ENCODE results near the gene CNP.

Gene CNP

DNA sequence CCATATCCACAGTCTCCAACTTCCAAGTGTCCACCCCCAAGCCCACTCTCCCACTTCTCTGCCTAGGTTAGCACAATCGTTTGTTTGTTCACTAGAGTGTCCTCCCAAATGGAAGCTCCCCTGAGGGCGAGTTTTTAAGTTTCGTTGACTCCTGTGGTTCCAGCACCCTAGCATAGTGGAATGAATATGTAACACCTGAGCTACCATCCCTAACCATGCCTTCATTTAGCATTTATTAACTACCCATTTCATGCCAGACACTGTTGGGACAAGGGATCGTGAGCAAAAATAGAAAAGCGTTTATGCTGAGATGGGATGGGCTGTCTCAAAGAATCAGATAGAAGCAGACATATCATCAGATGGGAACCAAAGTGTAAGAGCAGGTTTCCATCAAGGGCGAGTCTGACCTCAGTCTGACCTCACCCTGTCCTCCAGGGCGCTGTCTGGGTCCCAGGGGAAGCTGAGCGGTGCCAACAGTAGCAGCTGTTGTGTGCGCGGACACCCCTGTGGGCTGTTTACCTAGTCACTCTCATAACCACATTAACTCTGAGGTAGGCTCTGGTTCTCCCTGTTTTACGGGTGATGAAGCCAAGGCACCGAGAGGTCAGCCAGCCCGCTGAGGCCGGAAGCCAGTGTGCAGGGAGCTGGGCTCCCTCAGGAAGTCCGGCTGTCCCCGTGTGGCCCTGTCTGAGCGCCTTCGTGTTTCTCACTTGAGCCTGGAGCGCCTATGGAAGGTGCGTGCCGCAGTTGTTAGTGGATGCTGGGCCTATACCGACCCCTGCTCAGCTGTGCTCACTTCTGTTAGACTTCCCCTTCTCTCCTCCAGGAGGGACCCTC lies 6.2 kb downstream of the CNP start:
- no peak for DNase-seq (ENCODE audit: low spot score)

GRCh38 chr17:41973408-41973811 lies 6.8 kb downstream of the CNP start:
- DNase-seq (ENCODE audit: low spot score): no peak

DNA sequence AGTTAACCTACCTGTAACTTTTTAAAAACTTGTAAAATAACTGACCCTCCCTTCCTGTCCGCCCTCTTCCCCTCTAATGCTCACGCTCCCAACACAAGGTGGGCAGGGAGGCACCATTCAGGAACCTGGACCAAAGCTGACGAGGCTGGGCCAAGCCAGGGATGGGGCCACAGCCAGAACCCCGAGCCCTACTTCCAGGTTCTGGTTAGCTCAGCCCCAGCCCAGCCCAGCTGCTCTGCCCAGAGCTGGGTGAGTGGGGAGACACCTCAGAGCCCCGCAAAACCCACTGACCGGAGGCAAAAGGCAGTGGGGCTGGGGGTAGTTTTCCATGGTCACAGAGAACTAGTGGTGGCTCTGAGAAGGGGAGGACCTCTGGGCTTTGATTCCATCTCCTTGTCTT lies 7.4 kb downstream of the CNP start:
- no peak for DNase-seq (ENCODE audit: low spot score)

DNA sequence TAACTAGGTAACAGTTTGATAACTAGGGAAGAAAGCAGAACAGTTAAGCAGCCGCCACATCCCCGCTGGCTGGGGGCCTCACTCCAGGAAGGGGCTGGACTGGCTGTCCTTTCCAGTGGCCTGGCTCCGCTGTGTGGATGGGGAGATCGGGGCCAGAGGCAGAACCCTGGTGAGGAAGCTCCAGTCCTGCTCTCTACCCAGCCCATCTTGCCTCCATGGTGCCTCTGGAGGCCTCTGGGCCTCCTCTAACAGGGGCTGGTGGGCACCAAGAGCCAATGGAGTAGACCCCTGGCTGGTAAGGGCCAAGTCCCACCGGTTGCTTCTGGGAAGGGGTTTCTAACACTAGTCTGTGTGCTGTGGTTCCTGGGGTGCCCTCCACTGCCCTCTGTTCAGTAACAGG lies 8.1 kb downstream of the CNP start:
- no peak for DNase-seq (ENCODE audit: low spot score)

DNA sequence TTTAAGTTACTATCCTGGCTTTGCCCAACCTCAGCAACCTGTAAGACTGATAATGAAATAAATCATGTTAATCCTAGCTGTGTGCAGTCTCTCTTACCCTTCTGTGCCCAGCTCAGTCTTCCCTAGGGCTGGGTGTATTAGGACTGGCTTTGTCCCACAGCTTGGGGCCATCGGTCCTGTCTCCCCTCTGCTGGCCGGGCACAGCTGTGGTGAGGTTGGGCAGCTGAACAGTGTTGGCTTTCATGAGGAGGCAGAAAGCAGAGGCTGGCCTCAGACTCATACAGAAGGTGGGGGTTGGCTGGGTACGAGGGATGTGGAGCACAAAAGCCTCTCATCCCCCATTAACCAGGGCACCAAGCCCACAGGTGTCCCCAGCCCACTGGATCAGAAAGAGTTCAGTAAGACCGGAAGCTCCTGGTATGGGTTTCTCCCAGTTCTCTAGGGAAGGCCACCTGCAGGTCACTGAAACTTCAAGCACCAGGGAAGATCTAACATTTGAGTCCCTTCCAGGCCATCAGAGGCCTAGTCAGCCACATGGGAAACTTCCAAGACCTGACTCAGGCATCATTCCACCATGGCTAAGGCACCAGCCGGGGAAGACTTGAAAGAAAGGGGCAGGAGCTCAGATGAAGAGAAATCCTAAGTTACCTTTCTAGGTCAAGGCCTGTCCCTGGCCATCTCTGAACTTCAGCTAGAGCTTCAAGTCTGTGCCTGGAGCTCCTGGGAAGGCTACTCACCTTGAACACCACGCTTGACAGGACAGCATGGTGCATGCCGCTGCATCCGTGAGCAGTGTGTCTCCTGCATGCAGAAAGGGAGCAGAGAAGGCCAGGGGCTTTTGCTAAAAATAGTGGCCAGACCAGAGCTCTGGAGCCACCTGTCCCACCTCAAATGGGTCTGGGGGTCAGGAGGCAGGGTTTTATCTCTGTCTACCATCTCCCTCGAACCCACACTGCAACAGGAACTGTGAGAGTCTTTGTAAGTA lies 8.8 kb downstream of the CNP start:
- DNase-seq (ENCODE audit: low spot score): no peak

- DNase-seq (ENCODE audit: low spot score): no peak
Observed at GRCh38 chr17:41976142-41976768, 9.7 kb downstream of the CNP start.

- DNase-seq (ENCODE audit: low spot score): no peak
Observed at GRCh38 chr17:41977991-41978390, 11.4 kb downstream of the CNP start.

DNA sequence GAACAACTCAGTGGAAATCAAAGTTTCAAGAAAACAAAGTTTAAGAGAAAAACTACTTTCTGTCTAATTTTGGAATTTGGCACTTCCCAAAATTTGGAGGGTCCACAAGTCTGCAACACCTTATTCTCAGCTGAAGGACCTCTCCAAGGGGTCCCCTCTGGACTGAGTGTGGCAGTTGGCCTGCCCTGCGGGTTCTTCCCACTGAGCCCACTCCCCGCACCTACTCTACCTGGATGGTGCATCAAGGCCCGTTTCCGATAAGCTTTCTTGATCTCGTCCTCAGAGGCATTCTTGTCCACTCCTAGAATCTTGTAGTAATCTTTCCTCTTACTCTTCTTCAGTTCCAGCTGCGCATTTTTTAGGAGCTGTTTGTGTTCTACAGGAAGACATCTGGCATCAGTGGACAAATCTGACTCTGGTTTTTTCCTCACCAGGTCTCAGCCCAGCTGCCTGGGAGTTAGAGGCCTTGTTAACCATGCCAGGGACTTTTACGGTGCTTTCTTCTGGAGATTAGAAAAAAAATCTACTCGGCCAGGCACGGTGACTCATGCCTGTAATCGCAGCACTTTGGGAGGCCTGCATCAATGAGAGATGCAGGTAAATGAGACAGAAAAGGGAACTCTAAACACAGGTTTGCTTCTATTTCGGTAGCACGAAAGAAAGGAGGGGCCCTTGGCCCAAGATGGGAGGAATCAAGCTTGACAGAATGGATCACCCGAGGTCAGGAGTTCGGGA lies 15.6 kb downstream of the CNP start:
- no peak for DNase-seq (ENCODE audit: low spot score)

DNA sequence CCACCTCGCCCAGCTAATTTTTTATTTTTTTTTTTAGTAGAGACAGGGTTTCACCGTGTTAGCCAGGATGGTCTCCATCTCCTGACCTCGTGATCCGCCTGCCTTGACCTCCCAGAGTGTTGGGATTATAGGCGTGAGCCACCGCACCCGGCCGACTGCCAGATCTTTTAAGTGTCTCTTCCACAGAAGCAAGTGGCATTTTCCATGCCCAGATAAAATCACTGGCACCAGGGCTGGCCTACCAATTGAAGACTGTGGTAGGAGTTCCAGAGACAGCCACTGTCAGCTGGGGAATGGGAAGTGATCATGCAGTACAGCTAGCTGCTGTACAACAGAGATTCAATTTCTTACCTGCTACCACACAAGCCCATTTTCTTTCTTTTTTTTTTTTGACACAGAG lies 17.9 kb downstream of the CNP start:
- no peak for DNase-seq (ENCODE audit: low spot score)

DNA sequence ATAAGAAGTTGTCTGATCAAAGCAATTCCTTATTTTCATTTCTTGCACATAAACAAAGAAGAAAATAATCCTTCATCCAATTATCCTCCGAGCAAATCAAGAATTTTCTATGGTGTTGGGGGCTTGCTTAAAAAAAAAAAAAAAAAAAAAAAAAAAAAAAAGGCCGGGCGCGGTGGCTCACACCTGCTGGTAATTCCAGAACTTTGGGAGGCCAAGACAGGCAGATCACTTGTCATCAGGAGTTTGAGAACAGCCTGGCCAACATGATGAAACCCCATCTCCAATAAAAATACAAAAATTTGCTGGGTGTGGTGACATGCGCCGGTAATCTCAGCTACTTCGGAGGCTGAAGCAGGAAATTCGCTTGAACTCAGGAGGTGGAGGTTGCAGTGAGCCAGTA lies 19.3 kb downstream of the CNP start:
- no peak for DNase-seq (ENCODE audit: low spot score)

DNA sequence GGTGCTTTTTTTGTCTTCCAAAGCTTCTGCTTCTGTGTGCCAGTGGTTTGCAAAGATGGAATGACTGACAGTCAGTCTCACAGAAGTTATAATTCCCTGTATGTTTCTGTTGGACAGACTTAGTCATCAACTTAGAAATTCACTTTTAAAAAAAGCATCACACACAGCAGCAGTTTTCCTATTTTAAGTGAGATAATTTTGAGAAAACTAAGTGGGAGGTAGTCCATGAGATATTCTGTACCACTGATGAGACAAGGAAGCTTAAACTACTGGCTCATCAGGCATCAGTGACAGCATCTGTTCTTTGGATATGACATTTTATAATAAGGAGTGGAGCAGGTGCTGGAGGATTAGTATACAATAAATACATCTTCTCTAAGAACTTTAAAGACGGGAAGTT lies 20.0 kb downstream of the CNP start:
- DNase-seq (ENCODE audit: low spot score): no peak

GRCh38 chr17:41987642-41988041 lies 21.0 kb downstream of the CNP start:
- no peak for DNase-seq (ENCODE audit: low spot score)

DNA sequence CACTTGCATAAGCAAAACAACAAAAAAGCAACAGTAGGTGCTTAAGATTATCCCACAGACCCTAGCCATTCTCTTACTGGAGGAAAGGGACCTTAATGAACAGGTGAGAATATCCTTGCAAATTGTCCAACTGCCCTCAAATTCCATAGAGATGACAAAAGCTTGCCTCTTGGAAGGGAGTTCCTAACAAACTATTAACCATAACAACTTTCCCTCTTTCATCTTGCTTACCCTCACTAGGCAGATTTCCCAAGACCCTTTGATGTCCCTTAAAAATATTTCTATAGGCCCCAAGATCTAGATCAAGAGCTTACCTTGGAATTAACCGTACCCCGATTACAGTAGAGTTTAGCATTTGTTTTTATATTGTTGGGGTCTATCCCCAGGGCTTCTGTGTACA lies 21.8 kb downstream of the CNP start:
- no peak for DNase-seq (ENCODE audit: low spot score)

- no peak for DNase-seq (ENCODE audit: low spot score)
Observed at GRCh38 chr17:41989702-41990419, 23.3 kb downstream of the CNP start.

GRCh38 chr17:41992576-41992975 lies 26.0 kb downstream of the CNP start:
- no peak for DNase-seq (ENCODE audit: low spot score)

DNA sequence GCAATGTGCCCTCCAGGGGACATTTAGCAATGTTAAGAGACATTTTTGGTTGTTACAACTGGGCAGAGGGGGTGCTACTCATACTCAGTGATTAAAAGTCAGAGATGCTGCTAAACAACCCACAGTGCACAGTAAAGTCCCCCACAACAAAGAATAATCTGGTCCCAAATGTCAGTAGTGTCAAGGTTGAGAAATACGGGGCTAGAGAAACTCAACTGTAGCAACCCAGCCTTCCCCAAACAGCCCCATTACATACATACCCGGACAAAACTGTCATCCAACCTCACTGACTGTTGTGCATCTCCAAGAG lies 30.2 kb downstream of the CNP start:
- DNase-seq (ENCODE audit: low spot score): no peak

DNA sequence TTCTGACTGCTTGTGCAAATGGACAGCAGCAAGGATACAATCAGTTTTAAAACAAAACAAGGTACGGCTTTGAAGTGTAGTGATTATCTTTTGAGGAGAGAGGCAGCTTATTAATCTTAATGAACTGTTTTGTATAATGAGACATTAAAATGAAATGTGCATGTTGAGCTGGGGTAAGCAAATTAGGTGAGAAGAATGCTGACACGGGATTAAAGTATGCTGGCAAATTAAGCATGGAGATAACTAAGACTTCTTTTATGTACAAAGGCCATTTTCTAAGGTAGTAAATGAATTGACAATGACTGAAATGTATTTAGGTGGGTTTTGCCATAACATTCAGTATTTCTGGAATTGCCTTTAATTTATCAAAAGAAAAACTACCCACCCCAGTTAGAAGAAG lies 31.9 kb downstream of the CNP start:
- no peak for DNase-seq (ENCODE audit: low spot score)

GRCh38 chr17:42000413-42001133 lies 34.0 kb downstream of the CNP start:
- DNase-seq (ENCODE audit: low spot score): no peak

GRCh38 chr17:42001729-42002128 lies 35.1 kb downstream of the CNP start:
- no peak for DNase-seq (ENCODE audit: low spot score)

- no peak for DNase-seq (ENCODE audit: low spot score)
Observed at GRCh38 chr17:42002175-42002791, 35.7 kb downstream of the CNP start.

Measured in CD4-positive, alpha-beta T cell treated with Interleukin-6 at 100 ng/mL for 8 hours (primary cell).